IPS-18c (cell line): ENCODE results near the gene POU2AF2.

ENCODE experiments used
- H3K4me3 ChIP-seq: 2 replicates; pipeline ENCODE4 v1.7.0; 2013; ENCODE audit warnings: low read depth, mild to moderate bottlenecking, low read length, moderate library complexity; ENCODE audit not compliant: insufficient read depth
- H3K9me3 ChIP-seq: one replicate; pipeline ENCODE4 v1.6.1; 2013; ENCODE audit warnings: mild to moderate bottlenecking, low read length, moderate library complexity; ENCODE audit not compliant: control insufficient read depth, insufficient read depth

POU2AF2 gene

GRCh38 chr11:111296196-111296595, 50.7 kb downstream of the POU2AF2 start:
- Histone ChIP-seq H3K4me3 (no peak overlapping the region), H3K9me3 (no peaks in the 10 kb centered on the region)

GRCh38 chr11:111297696-111298095, 52.2 kb downstream of the POU2AF2 start:
- Histone ChIP-seq H3K4me3 (no peak overlapping the region; the same call in 1 of the 2 replicates), H3K9me3 (no peaks in the 10 kb centered on the region)

DNA sequence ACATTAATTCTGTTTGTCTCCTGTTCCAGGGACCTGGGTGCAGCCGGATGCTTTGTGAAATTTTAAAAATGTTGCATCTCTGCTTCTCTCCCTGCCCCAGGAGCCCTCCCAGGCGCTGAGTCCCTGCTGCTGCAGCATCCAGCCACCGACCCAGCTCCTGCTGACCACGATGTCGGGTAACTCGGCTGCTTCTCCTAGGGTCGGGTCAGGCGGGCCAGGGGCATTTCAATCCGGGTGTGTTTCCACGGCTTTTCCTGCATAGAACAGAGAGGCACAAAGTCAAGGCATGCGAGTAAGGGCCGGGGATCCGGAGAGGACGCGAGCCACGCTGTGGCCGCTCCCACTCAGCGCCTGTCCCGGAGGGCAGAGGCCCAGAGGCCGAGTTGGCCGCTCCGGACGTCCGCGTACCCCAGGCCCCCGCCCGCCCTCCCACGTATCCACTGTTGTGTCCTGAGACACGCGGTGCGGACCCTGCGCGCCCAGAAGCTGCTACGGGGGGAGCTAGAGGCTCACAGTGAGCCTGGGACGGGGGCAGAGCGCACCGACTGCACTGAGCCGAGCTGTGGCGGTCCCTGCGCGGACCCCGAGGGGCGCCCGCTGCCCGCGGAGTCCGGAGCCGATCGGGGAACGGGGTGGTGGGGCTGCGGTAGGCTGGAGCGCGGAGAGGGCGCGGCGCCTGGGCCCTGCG, 53.0 kb downstream of the POU2AF2 start, which contains the start of gene POU2AF3:
Gene POU2AF3, plus strand, starts transcription at position 134 of the 688 bp plus-strand sequence. Its CDS starts 36 bp downstream, at position 170.
- Histone ChIP-seq H3K4me3 (peak within 1 kb of the TSS; percentile 86), H3K9me3 (no peaks in the 10 kb centered on the region)

DNA sequence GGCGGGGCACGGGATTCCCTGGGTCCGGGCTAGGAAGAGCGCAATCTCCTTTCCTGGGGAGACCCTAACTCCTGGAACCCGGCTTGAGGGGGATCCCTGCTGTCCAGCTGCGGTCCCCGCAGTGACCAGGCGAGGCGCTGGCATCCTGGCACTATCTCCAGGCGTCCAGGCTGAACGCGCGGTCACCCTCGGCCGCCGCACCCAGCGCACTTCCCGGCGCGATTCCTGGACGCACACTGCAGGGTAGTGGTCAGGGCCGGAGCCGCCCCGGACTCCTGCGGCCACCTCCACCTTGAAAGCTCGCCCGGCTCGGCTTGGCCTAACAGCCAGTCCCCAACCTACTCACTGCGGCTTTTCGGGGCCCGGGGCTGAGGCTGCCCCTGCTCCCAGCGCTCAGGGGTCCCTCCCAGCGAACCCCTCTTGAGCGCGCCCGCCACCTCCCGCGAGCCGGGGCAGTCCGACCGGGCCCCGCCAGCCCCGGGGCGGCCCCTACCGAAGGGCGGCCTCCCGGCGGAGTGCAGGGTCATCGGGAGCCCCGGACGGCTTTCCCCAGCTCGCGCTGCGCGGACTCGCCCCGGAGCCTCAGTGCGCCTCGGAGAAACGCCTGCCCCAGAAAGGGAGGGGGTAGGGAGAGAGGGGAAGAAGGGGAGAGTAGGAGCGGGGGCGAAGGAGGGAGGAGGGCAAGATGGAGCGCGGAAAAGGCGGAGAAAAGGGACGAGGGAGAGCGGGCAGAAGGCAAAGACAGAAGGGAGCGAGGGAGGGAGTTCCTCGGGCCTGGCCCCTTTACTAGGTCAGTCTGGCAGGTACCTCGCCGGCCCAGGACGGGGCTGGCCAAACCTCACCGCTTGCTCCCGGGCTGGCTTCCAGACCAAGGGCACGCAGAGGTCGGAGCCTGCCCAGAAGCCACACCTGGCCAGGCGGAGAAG, 53.8 kb downstream of the POU2AF2 start:
- H3K4me3 ChIP-seq = peak overlapping the region; percentile 86
- H3K9me3 ChIP-seq = no peaks in the 10 kb centered on the region

DNA sequence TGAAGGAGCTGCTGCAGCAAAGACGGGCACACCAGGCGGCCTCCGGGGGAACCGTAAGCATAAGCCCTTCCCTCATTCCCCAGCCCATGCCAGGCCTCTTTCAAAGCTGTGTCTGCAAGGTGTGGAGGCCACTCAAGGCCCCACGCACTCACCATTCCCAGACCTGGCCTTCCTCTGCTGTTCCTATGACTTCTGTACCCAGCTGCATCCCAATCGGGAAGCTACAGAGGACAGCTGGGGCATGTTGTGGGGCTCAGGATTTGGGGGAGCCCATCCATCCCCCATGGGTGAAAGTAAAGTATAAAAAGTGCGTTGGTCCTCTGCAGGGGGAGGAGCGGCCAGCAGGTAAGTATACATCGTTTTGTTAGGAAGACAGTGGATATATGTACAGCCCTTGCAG, 55.0 kb downstream of the POU2AF2 start:
- H3K9me3 ChIP-seq = no peaks in the 10 kb centered on the region
- H3K4me3 ChIP-seq = no peak overlapping the region

DNA sequence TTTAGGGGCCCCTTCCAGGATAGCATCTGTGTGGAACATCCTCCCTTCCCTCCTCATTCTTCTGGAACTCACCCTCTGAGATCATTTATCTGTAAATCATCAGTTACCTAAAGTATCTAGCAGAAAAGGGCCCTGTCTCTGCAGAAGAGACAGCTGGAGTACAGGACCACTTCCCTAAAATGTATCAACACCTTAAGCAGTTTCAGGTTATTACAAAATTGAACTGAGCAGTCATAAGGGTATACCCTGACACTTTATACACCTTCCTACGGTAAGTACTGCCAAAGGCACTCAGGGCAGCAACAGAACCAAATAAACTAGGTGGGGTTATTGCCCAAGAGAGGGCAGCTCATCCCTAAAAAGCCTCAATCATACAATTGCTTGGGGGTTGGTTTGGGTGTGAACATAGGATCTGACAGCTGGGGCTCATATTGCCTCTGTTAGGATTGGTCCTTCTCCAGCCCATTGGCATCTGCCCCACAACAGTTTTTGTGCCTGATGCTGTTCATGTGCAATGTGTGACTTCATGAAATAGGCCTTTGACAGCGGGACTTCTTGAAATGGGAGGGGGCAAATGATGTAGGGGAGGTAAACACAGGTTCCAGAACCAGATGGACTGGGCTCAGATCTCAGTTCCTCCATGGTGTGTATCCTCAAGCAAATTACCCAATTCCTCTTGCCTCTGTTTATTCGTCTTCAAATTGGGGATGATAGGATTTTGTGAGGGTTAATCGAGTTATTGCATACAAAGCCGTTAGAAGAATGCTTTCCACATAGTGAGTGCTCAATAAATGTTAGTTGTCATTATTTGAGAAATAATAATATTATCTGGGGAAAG, 55.7 kb downstream of the POU2AF2 start:
- no peaks in the 10 kb centered on the region for H3K9me3 ChIP-seq
- H3K4me3 ChIP-seq = no peak overlapping the region

- Histone ChIP-seq H3K9me3 (no peaks in the 10 kb centered on the region), H3K4me3 (no peak overlapping the region)
Measured at GRCh38 chr11:111301842-111302118, 56.3 kb downstream of the POU2AF2 start.

DNA sequence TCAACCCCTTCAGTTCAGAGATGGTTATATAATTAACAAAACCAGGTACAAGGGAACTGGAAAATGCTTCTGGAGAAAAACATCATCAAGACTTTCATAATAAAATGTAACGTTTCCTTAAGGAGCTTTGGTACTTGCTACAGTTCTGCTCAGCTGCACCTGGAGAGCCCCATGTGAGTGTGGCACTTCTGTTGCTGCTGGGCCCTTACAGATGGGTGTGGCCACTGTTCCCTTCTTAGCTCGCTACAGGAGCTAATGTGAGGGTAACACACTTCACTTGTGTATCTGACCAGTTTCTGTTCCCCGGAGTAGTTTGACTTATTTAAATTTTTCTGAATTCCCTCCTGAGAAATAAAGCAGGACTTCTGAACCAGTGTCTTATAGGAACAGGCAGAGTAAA, 56.8 kb downstream of the POU2AF2 start:
- H3K4me3 ChIP-seq = no peak overlapping the region
- no peaks in the 10 kb centered on the region for H3K9me3 ChIP-seq

- no peak overlapping the region for H3K4me3 ChIP-seq
- no peaks in the 10 kb centered on the region for H3K9me3 ChIP-seq
Measured at GRCh38 chr11:111303461-111303860, 57.9 kb downstream of the POU2AF2 start.

- H3K9me3 ChIP-seq = no peaks in the 10 kb centered on the region
- no peak overlapping the region for H3K4me3 ChIP-seq
Measured at GRCh38 chr11:111305162-111305802, 59.8 kb downstream of the POU2AF2 start.

- Histone ChIP-seq H3K9me3 (no peaks in the 10 kb centered on the region), H3K4me3 (no peak overlapping the region)
Measured at GRCh38 chr11:111305876-111306275, 60.4 kb downstream of the POU2AF2 start.

DNA sequence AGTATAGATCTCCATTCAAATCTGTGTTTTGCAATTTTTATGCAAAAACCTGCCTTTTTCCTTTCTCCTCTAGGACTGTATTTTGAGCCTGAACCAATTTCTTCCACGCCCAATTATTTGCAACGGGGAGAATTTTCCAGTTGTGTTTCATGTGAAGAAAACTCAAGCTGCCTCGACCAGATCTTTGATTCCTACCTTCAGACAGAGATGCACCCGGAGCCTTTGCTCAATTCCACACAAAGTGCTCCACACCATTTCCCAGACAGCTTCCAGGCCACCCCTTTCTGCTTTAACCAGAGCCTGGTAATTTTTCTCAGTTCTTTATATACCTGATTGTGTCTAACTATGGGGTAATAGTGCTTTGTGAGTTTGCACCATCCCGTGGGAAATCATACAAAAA, 60.8 kb downstream of the POU2AF2 start:
- no peaks in the 10 kb centered on the region for H3K9me3 ChIP-seq
- no peak overlapping the region for H3K4me3 ChIP-seq

DNA sequence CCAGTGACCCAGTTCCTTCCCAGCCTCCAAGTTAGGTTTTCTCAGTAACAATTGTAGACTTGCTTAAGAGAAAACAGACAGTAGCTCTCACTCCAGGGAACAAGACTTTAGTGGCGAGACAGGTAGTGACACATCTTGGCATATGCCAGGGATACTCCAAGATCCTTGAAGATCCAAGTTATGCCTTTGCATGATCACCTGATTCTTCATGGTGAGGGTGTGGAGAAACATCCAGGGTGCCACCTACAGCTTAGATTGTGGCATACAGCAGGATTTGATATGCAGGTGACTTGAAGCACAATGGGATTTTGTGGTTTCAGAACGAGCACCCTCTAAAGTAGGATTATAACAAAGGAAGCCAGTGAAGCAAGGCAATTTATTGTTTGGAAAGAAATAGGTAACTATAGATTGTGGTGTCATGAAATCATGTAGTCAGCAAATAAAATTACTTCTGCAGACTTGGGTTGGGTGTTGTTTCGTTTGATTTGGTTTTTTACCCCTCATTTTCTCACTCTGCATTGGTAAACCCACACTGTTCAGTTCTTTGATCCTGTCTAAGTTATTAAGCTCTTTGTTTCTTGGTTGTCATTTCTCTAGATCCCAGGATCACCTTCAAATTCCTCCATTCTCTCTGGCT, 62.1 kb downstream of the POU2AF2 start:
- no peak overlapping the region for H3K4me3 ChIP-seq
- no peaks in the 10 kb centered on the region for H3K9me3 ChIP-seq

DNA sequence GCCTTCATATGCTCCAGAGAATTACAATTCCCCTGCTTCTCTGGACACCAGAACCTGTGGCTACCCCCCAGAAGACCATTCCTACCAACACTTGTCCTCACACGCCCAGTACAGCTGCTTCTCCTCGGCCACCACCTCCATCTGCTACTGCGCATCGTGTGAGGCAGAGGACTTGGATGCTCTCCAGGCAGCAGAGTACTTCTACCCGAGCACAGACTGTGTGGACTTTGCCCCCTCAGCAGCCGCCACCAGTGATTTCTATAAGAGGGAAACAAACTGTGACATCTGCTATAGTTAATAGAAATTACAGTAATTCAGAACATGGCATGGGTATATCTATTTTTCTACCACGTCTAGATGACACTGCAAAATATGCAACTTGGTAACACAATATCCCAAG, 62.6 kb downstream of the POU2AF2 start:
- Histone ChIP-seq H3K9me3 (no peaks in the 10 kb centered on the region), H3K4me3 (no peak overlapping the region)

DNA sequence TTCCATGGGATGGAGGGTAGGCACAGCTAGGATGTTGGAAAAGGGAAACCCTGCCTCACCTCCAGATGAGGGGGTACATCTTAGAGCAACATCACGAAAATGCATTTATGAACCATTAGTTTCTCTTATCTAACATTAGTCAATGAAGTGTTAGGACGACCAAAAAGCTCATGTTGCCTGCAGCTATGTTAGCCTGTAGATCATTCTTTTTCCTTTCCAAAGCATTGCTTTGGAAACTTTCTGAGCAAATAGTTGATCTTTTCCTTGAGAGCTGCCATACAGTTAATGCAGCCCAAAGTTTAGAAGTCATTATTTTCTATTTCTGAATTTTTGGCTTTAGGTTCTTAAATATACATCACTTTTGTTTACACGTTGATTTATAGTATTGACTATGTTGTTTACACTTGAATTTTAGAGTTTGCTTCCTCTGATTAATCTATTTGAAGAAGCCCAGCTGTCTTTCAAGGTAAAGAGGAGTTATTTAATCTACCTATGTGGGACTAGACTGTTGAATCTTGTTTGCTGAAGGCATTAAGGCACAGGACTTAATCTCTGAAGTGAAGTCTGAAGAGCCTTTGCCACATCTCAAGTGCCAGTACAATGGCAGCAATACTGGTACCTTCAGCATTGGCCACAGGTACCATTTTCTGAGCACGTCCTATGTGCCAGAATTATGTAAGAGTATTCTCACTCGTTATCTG, 63.8 kb downstream of the POU2AF2 start:
- no peaks in the 10 kb centered on the region for H3K9me3 ChIP-seq
- H3K4me3 ChIP-seq = no peak overlapping the region

- no peak overlapping the region for H3K4me3 ChIP-seq
- H3K9me3 ChIP-seq = no peaks in the 10 kb centered on the region
Measured at GRCh38 chr11:111310088-111310487, 64.6 kb downstream of the POU2AF2 start.
